Measurements from ENCODE around the gene PLD3.

PLD3 gene

DNA sequence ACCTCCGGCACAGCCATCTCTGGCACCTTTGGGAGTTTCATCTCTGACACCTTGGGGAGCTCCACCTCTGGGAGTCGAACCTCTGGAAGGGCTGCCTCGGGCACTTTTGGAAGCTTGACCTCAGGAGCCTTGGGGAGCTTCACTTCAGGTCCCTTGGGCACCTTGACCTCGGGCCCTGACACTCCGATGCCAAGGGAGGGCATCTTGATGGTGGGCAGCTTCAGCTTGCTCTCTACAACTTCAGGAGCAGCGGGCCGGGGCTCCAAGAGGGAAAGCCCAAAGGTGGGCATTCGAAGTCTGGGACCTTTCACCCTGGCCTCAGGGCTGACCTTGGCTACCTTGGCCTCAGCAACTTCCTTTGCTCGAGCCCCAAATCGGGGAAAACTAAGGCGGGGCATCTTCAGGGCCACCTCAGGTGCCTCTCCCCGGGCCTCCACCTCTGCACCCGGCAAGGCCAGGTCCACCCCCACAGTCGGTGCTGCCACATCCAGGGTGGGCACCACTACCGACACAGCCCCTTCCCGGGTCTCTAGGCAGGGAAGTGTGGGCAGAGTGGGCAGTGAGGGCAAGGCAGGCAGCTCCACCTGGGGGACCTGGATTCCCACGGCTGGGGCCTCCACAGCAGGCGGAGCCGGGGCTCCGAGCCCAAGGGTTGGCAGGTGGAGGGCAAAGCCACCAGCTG is 48.5 kb downstream of the PLD3 start:
- DNase-seq (ENCODE audit: extremely low spot score), result no peak
- ChIA-PET CTCF (interaction anchor here (1.3 to 1.7 kb wide), 2 partner anchors 48 to 68 kb away, joined by 3 to 4 read pairs; partner anchors contain the start of gene BLVRB), POLR2A (interaction anchor here (0.8 kb wide), 1 partner anchor 9 kb away, joined by 3 read pairs; no protein-coding TSS in a partner anchor)
- TF ChIP-seq, protein P1, sequence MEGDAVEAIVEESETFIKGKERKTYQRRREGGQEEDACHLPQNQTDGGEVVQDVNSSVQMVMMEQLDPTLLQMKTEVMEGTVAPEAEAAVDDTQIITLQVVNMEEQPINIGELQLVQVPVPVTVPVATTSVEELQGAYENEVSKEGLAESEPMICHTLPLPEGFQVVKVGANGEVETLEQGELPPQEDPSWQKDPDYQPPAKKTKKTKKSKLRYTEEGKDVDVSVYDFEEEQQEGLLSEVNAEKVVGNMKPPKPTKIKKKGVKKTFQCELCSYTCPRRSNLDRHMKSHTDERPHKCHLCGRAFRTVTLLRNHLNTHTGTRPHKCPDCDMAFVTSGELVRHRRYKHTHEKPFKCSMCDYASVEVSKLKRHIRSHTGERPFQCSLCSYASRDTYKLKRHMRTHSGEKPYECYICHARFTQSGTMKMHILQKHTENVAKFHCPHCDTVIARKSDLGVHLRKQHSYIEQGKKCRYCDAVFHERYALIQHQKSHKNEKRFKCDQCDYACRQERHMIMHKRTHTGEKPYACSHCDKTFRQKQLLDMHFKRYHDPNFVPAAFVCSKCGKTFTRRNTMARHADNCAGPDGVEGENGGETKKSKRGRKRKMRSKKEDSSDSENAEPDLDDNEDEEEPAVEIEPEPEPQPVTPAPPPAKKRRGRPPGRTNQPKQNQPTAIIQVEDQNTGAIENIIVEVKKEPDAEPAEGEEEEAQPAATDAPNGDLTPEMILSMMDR (IDR thresholded peaks at IDR 0.05; ENCODE audit: control extremely low read depth, extremely low read depth, low read depth, missing control alignments), result no peak

DNA sequence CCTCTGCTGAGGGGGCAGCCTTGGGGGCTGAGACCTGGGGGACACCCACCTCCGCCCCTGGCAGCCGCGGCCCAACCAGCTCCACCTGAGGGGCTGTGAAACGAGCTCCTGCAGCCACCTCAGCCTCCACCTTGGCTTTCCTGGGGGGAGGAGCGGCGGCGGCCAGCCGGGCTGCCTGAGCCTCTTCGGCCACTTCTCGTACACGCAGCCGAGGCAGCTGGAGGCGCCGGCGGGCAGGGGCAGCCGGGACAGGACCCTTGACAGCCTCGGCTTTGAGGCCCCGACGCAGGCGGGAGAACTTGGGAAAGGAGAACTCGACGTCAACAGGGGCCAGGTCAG is 49.0 kb downstream of the PLD3 start:
- CTCF ChIA-PET, result no interaction called here

DNA sequence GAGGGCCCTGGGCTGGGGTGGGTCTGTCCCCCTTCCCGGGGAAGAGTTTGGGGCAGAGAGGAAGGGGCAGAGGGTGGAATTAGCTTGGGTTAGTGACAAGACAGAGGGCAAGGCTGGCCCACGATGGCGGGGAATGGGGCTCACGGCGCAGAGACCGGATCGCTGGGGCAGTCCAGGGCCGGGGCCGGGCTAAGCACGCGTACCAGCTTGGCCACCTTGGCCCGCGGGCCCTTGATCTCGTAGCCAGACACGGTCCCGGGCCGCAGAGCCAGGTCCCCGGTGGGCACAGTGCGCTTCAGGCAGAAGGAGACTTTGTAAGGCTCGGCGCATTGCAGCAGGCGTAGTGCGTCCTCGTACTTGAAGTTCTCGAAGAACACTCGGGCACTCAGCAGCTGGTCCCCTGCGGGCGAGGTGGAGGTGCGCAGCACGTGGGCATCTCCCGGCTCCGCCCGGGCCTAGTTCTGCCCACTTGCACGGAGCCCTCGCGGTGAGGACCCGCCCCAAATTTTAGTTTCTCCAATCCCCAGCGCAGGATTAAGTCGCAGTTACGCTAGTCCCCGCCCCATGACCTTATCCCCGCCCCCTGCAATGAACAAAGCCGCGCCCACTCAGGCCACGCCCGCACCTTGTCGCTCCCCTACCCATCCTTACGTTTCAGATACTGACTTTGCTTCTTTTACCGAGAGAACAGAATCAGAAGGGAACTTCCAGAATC is 50.1 kb downstream of the PLD3 start:
- CTCF ChIA-PET, result interaction anchor here (1.0 to 1.1 kb wide), 2 partner anchors 10 to 93 kb away, joined by 3 read pairs; no protein-coding TSS in a partner anchor
- TF ChIP-seq, protein P1 (IDR thresholded peaks at IDR 0.05; ENCODE audit: control extremely low read depth, extremely low read depth, low read depth, missing control alignments), result no peak
- POLR2A ChIA-PET, result no interaction called here
- DNase-seq (ENCODE audit: extremely low spot score), result peak; percentile 50

More for the DNA sequence above, 49.0 kb downstream of the PLD3 start:
- TF ChIP-seq, protein P1 (IDR thresholded peaks at IDR 0.05; ENCODE audit: control extremely low read depth, extremely low read depth, low read depth, missing control alignments), result no peak
- POLR2A ChIA-PET, result no interaction called here
- no peak for DNase-seq (ENCODE audit: extremely low spot score)

GRCh38 chr19:40400559-40400958 is 52.1 kb downstream of the PLD3 start:
- no peak for DNase-seq (ENCODE audit: extremely low spot score)
- TF ChIP-seq, protein P1 (IDR thresholded peaks at IDR 0.05; ENCODE audit: control extremely low read depth, extremely low read depth, low read depth, missing control alignments), result no peak
- POLR2A ChIA-PET, result no interaction called here
- CTCF ChIA-PET, result interaction anchor here (1.5 kb wide), 1 partner anchor 24 kb away, joined by 4 read pairs; no protein-coding TSS in a partner anchor

GRCh38 chr19:40403262-40403984 is 54.9 kb downstream of the PLD3 start:
- ChIA-PET POLR2A (interaction anchor here (0.7 to 2.0 kb wide), 4 partner anchors 9 to 23 kb away, joined by 3 to 6 read pairs (median 4); partner anchors contain the start of gene SERTAD1), CTCF (interaction anchor here (0.9 to 2.7 kb wide), 8 partner anchors 11 to 232 kb away, joined by 3 to 13 read pairs (median 6); partner anchors contain the start of genes PRX and SERTAD1)
- TF ChIP-seq, protein P1 (IDR thresholded peaks at IDR 0.05; ENCODE audit: control extremely low read depth, extremely low read depth, low read depth, missing control alignments), result no peak
- DNase-seq (ENCODE audit: extremely low spot score), result peak; percentile 98
